NCI-H2227 (cell line): Measurements from ENCODE around the gene BUD31.

Source experiments
- DNase-seq: peaks from one replicate; lab custom pipeline; 2025; ENCODE audit not compliant: unreplicated experiment; lab: John Stamatoyannopoulos, UW

The BUD31 gene

GRCh38 chr7:99461221-99461620 is 52.5 kb downstream of the BUD31 start:
- no peak for DNase-seq

GRCh38 chr7:99465421-99465768 is 56.6 kb downstream of the BUD31 start:
- no peak for DNase-seq

GRCh38 chr7:99468336-99468918 is 59.7 kb downstream of the BUD31 start:
- no peak for DNase-seq
